Suppressor macrophage treated with lipopolysaccharide for 4 hours (primary cell): ENCODE data around the gene KBTBD8.

ENCODE experiments used
- DNase-seq: peaks from one replicate; pipeline ENCODE4 v3.0.0-alpha.2; 2020

Gene KBTBD8

DNA sequence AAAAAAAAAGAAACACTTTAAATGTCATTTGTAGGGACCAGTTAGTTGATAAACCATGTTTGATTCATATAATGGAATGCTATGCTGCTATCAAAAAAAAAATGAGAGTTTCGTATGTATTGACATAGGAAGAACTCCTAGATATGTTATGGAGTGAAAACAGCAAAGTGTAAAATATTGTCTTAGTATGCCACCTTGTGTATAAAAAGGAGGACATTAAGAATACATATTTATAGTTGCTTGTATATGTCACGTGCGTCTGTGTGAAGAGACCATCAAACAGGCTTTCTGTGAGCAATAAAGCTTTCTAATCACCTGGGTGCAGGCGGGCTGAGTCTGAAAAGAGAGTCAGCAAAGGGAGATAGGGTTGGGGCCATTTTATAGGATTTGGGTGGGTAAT, 39.5 kb downstream of the KBTBD8 start:
- peak; percentile 27 for DNase-seq

DNA sequence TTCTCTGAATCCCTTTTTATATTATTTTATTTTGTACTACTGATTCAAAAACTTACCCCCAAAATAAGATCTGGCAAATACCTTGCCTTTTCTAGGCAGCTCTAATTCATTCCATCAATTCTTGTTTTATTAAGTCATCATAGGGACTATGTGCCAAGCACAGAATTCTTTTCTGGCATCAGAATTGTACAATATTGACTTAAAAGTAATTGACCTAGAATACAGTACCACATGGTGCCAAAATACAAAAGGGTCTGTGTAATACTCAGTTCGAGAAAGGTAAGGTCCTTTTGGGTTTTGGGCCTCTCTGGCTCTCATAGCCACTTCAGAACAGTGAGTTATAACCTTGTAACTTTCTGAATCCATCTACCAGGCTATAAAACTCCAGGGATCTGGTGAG, 46.2 kb downstream of the KBTBD8 start:
- DNase-seq, result no peak

DNA sequence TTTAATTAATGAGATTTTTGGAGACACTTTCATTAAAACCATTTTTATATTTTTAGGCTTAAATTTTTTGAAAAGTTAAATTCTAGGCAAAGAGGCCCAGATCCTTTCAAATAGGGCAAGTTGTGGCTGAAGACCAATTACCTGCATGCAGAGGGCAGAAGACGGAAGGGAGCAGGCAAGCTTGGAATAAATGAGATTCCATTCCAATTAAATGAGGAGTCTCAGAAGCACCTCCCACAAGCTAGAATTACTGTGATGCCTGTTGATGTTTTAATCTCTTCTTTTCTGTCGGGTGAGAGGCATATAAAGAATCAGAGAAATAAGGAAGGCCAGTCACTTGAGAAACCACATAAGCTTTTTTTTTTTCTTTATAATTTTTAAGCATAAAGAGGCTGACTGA, 46.8 kb downstream of the KBTBD8 start:
- DNase-seq, result no peak

DNA sequence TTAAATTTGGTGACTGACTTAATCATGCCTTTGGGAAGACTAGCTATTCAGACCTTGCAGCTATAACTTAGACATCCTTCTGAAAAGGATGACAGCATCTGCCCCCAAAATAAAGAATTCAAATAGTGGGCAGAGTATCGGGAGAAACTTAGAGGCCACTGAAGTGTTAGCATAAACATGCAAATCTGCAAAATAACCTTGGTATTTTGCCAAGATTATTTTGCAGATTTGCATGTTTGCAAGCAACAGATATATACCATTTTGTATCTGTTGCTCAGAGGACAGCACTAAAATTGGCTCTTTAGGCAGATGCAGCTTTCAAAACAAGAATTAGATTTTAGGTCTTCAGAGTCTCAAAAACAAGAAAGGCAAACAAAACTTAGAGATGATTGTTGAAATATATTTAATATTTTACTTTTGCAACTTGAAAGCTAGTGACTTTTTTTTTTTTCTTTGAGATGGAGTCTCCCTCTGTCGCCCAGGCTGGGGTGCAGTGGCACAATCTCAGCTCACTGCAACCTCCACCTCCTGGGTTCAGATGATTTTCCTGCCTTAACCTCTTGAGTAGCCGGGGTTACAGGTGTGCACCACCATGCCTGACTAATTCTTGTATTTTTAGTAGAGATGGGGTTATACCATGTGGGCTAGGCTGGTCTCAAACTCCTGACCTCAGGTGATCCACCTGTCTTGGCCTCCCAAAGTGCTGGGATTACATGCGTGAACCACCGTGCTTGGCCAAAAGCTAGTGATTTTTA, 47.8 kb downstream of the KBTBD8 start:
- DNase-seq, result no peak

DNA sequence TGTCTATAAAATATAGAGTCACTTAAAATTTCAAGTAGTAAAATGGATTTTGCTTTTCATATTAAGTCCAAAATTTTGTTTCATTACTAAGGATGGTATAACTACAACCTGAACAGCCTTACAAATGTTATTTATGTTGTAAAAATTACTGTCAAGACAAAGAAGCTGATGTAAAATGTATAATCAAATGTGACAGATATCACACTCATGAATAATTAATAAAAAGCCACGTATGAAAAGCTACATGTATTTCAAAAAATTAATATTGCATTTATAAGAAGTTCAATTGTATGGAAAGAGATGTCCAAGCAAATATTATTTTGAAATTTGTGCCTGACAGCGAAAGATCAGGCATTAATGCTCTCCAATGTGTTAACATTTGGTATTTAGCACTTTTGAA, 48.9 kb downstream of the KBTBD8 start:
- DNase-seq, result no peak

DNA sequence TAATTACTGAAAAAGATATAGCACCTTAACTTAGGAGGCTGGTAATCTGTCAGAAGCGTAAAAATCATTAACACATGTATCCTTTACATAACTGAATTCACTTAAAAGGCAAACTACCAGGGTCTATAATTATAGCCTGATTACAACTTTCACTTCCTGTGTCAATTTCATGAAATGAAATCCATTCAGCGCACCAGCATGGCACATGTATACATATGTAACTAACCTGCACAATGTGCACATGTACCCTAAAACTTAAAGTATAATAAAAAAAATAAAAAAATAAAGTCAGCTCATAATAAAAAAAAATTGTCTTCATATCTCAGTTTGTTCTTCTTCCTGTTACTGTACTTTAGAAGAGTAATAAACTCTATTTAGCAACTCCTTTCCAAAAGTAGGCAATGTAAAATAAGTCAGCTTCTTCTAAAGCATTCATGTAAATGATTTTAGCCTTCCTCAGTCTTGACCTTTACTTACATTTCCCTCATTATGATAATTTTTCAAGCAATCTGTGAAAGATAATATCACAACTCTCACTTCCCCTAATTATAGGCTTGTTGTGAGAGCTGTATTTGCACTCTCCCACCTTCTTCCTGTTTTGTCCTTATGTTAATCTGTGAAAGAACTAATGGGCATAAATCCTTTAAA, 50.1 kb downstream of the KBTBD8 start:
- DNase-seq, result peak; percentile 50

DNA sequence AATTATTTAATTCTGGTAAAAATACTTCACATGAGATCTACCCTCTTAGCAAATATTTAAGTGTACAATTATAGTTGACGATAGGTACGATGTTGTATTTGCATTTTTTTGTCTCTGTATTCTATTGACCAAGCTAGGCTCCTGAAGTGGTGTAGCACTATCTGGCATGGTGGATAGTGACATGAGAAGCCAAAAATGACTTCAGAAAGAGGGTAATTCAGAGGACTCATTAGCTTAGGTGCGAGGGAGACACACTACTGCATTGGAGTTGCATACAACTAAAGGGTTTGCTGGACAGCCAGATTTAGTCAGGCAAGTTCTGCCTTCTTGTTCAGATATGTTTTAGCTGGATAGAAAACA, 50.6 kb downstream of the KBTBD8 start:
- DNase-seq, result no peak

DNA sequence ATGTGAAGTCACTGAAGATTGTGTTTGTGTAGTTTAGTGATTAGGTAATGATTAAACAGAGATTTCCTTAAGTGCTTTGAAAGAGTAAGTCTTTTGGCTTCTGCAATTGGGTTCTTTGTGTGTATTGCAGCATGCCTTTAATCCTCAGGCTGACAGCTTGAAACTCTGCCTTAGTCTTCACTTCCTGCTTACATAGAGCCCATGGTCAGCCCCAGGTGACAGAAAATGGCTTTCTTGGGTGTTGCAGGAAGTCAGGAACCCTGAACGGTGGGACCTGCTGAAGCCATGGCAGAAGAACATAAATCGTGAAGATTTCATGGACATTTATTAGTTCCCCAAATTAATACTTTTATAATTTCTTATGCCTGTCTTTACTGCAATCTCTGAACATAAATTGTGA, 61.3 kb downstream of the KBTBD8 start:
- no peak for DNase-seq
